ENCODE measurements around the gene BLOC1S3. TPM values are rescaled to one million over a fixed set of nuclear protein-coding genes. Genes with fewer than 3 reads are reported as not detected.
A peak's percentile ranks its signal among the peaks of the same experiment; 100 is the strongest.

BLOC1S3 gene
- total and polyA plus RNA-seq, 2 of the 13 experiments (the other 11 are each of a cell fraction or from before 2014, with no cell fraction given): 4.3 to 4.8 TPM

GRCh38 chr19:45154064-45154827 lies 24.3 kb upstream of the BLOC1S3 start (continued):
- no peak; the same call in 1 of the 2 replicates for TF ChIP-seq KDM6A (CRISPR knock-in tag; IDR thresholded peaks at IDR 0.05; ENCODE audit: low read depth)
- TF ChIP-seq IKZF5 (CRISPR knock-in tag; IDR thresholded peaks at IDR 0.05): 0 out of 2 replicates have a peak, but pooled peaks have one; percentile 7
- TF ChIP-seq ZNF512B (CRISPR knock-in tag; IDR thresholded peaks at IDR 0.05; ENCODE audit: borderline replicate concordance): no peak
- TF ChIP-seq, protein P1, sequence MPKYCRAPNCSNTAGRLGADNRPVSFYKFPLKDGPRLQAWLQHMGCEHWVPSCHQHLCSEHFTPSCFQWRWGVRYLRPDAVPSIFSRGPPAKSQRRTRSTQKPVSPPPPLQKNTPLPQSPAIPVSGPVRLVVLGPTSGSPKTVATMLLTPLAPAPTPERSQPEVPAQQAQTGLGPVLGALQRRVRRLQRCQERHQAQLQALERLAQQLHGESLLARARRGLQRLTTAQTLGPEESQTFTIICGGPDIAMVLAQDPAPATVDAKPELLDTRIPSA (CRISPR knock-in tag; IDR thresholded peaks at IDR 0.05; ENCODE audit: borderline replicate concordance): no peak
- peak; percentile 14; the same call in 1 of the 2 replicates for TF ChIP-seq ZNF563 (CRISPR knock-in tag; IDR thresholded peaks at IDR 0.05)
- no peak for TF ChIP-seq ZNF546 (CRISPR knock-in tag; conservative IDR thresholded peaks at IDR 0.05)
- no peak for TF ChIP-seq ZNF160 (CRISPR knock-in tag; IDR thresholded peaks at IDR 0.05)
- TF ChIP-seq HDAC6 (IDR thresholded peaks at IDR 0.05; ENCODE audit: low read depth, low read length): no peak
- no peak for TF ChIP-seq HNRNPUL1 (IDR thresholded peaks at IDR 0.05; ENCODE audit: low read depth, low read length)
- TF ChIP-seq IKZF4 (CRISPR knock-in tag; IDR thresholded peaks at IDR 0.05; ENCODE audit: borderline replicate concordance, low read depth, not compliant biosample characterization): no peak
- no peak; the same call in 1 of the 2 replicates for TF ChIP-seq ZNF629 (CRISPR knock-in tag; conservative IDR thresholded peaks at IDR 0.05)
- TF ChIP-seq POLR2AphosphoS2 (IDR thresholded peaks at IDR 0.05; ENCODE audit: low read depth, low read length): no peak
- no peak for TF ChIP-seq KLF6 (CRISPR knock-in tag; IDR thresholded peaks at IDR 0.05)
- TF ChIP-seq, protein P2, sequence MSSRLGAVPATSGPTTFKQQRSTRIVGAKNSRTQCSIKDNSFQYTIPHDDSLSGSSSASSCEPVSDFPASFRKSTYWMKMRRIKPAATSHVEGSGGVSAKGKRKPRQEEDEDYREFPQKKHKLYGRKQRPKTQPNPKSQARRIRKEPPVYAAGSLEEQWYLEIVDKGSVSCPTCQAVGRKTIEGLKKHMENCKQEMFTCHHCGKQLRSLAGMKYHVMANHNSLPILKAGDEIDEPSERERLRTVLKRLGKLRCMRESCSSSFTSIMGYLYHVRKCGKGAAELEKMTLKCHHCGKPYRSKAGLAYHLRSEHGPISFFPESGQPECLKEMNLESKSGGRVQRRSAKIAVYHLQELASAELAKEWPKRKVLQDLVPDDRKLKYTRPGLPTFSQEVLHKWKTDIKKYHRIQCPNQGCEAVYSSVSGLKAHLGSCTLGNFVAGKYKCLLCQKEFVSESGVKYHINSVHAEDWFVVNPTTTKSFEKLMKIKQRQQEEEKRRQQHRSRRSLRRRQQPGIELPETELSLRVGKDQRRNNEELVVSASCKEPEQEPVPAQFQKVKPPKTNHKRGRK (CRISPR knock-in tag; IDR thresholded peaks at IDR 0.05): no peak
- TF ChIP-seq, protein P3, sequence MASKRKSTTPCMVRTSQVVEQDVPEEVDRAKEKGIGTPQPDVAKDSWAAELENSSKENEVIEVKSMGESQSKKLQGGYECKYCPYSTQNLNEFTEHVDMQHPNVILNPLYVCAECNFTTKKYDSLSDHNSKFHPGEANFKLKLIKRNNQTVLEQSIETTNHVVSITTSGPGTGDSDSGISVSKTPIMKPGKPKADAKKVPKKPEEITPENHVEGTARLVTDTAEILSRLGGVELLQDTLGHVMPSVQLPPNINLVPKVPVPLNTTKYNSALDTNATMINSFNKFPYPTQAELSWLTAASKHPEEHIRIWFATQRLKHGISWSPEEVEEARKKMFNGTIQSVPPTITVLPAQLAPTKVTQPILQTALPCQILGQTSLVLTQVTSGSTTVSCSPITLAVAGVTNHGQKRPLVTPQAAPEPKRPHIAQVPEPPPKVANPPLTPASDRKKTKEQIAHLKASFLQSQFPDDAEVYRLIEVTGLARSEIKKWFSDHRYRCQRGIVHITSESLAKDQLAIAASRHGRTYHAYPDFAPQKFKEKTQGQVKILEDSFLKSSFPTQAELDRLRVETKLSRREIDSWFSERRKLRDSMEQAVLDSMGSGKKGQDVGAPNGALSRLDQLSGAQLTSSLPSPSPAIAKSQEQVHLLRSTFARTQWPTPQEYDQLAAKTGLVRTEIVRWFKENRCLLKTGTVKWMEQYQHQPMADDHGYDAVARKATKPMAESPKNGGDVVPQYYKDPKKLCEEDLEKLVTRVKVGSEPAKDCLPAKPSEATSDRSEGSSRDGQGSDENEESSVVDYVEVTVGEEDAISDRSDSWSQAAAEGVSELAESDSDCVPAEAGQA (IDR thresholded peaks at IDR 0.05; ENCODE audit: low read depth): no peak; the same call in 1 of the 2 replicates
- TF ChIP-seq, protein P3 (CRISPR knock-in tag; IDR thresholded peaks at IDR 0.05; ENCODE audit: borderline replicate concordance): no peak

All from HepG2 (cell line).